HG03196 (cell line): Measurements from ENCODE around the gene CUEDC2.
A peak's percentile ranks its signal among the peaks of the same experiment; 100 is the strongest.

Source experiments
- ATAC-seq: cut with Tn5 transposase; IDR thresholded peaks from one replicate; pipeline ENCODE4 v1.9.1; 2021; ENCODE audit not compliant: unreplicated experiment

Gene CUEDC2

GRCh38 chr10:102398172-102399020 is 34.0 kb downstream of the CUEDC2 start:
- no peak for ATAC-seq

GRCh38 chr10:102397222-102398171 is 34.9 kb downstream of the CUEDC2 start:
- ATAC-seq = no peak

GRCh38 chr10:102396730-102397151 is 35.6 kb downstream of the CUEDC2 start:
- ATAC-seq = no peak

GRCh38 chr10:102396317-102396650 is 36.1 kb downstream of the CUEDC2 start:
- no peak for ATAC-seq

DNA sequence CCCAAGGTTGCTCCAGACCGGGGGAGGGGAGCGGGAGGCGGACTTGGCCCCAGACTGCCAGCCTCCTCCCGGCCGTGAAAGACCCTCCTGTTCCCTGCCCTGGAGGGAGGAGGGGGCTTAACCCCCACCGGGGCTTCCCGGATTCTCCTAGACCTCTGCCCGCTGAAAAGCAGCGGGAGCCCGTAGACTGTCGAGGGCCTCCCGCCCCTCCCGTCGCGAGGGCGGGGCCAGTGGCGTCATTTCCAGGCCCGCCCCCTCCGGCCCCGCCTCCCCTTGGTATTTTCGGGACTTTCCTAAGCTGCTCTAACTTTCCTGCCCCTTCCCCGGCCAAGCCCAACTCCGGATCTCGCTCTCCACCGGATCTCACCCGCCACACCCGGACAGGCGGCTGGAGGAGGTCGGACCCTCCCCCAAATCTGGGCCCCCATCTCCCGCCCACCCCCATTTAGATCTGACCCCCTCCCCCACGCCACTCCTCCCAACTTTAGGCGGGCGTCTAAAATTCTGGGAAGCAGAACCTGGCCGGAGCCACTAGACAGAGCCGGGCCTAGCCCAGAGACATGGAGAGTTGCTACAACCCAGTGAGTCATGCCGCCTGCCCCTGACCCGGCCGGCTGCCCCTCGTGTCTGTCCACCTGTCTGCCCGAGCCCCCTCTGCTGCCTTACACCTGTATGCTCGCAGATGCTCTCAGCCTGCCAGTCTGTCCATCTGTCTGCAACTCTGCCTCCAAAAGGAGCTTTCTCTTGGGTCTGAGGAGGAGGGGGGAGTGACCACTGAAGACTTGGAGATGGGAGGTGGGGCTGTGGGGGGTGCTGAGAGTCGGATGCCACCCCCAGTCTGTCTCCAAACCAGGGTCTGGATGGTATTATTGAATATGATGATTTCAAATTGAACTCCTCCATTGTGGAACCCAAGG is 36.7 kb downstream of the CUEDC2 start, which contains the start of gene NFKB2:
NFKB2 (plus strand) TSS at position 306 of the 917 bp plus-strand sequence; CDS start at position 561, 255 bp downstream.
- peak; percentile 39 for ATAC-seq

- ATAC-seq = peak; percentile 2
These were observed 37.5 kb downstream of the CUEDC2 start for GRCh38 chr10:102394801-102395399.

- peak; percentile 71 for ATAC-seq
These were observed 38.1 kb downstream of the CUEDC2 start for GRCh38 chr10:102394079-102394800.

GRCh38 chr10:102393411-102394078 is 38.8 kb downstream of the CUEDC2 start:
- ATAC-seq = no peak

DNA sequence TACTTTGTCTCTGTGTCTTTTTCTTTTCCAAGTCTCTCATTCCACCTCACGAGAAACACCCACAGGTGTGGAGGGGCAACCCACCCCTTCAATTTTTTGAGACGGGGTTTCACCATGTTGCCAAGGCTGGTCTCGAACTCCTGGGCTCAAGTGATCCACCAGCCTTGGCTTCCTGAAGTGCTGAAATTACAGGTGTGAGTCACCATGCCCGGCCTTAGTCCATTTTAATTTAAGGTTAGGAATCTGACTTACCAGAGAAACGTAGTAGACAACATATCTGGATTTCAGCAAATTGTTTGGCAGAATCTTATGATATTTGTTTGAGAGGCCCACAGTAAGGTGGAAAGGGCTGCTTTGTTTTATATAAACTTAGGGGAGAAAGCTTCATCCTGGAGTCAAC is 40.1 kb downstream of the CUEDC2 start:
- no peak for ATAC-seq

- no peak for ATAC-seq
These were observed 42.5 kb downstream of the CUEDC2 start for GRCh38 chr10:102389894-102390293.

DNA sequence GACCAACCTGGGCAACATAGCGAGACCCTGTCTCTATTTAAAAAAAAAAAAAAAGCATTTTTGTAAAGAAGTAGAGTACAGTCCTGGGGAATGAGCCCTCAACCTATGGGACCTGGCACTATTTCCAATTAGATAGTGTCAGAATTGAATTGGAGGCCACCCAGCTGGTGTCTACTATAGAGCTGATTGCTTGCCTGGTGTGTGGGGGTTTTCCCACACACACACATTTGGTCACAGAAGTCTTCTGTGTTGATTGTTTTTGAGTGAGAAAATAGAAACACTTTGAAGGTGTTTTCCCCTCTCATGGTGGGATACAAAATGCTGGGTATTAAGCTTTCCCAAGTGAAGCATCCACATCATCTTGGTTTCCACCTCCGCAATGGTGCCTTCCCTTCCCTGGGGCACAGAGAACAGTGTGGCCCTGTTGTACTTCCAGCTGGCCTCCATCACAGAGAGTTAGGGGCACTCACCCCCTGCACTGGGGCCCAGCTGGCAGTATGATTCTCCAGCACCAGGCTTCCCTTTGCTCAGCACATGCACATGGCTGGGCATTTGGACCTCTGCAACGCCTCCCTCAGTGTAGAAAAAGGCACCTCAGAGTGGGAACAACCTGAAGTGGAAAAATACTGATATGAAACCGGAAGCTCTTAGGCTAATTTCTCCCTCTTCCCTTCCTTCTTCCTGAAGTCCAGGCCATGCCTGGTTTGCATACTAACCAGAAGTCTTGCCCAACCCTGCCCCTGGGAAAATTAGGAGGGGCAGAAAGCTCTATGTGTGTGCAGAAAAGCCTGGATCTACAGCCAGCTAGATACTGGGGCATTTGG is 47.6 kb downstream of the CUEDC2 start:
- ATAC-seq = no peak

- ATAC-seq = no peak
These were observed 48.3 kb downstream of the CUEDC2 start for GRCh38 chr10:102384053-102384452.

GRCh38 chr10:102382871-102383270 is 49.5 kb downstream of the CUEDC2 start:
- no peak for ATAC-seq

- ATAC-seq = no peak
These were observed 50.4 kb downstream of the CUEDC2 start for GRCh38 chr10:102381983-102382382.

DNA sequence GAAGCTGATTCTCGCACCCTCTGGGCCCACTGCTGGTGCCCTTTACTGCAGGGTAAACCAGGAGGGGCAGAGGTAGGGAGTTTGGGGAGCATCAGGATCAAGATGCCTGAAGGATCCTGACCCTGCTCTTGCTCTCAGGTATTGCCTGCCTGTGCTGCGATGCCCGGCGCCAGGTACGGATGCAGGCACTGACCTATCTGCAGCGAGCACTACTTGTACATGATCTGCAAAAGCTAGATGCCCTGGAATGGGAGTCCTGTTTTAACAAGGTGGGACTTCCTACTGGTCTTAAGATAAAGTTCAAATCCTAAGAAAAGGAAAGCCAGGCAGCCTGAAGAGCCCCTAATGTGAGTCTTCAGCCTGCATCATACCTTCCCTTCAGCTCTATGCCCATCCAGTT is 53.0 kb downstream of the CUEDC2 start:
- no peak for ATAC-seq

DNA sequence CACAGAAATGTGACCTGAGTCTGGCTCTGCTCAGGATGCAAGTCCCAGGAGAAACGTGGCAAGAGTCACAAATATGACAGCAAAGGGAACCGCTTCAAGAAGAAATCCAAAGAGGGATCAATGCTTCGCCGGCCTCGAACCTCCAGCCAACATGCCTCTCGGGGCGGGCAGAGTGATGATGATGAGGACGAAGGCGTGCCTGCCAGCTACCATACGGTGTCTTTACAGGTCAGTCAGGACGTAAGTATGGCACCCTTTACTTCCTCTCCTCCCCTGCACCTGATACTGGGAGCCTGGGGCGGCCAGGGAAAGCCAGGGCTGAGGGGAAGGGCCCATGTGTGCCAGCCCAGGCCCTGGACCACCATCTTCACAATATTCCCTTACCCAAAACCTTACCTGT is 55.5 kb downstream of the CUEDC2 start:
- no peak for ATAC-seq

DNA sequence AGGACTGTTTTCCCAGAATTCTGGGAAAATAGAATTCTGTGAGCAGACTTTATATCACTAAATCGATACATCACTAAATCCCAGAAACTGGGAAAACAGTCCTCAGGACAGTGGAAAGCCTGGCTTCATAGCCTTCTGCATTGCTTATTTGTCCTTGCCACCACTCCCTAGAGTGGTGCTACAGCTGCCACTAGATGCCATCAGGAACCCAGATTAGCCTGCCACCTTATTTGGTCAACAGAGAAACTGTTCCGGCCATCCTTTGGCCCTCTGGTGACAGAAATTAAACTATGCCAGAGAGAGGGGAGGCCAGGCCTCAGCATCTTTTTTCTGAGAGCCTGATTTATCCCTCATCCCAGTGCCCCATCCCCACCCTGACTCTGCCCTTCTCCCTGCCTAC is 56.5 kb downstream of the CUEDC2 start:
- ATAC-seq = no peak

DNA sequence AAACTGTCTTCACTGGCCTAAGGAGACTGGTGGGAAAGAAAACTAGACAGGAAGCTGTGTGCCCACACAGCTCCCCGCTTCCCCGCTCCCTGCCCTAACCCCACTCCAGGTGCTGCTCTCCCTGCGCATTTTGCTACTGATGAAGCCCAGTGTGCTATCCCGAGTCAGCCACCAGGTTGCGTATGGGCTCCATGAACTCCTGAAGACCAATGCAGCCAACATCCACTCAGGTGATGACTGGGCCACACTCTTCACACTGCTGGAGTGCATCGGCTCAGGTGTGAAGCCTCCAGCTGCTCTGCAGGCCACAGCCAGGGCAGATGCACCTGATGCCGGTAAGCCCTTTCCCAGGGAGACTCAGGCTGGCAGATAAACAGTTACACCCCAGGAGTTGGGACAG is 57.1 kb downstream of the CUEDC2 start:
- ATAC-seq = no peak
